ENCODE data around the gene SSTR1. TPM values are rescaled to one million over a fixed set of nuclear protein-coding genes. Genes with fewer than 3 reads are reported as not detected.

Gene SSTR1
- total RNA-seq, 4 donors from 2014 or later = 0.16 to 0.83 (median 0.33) TPM; not detected in 1

- Histone ChIP-seq H3K27ac (no peak overlapping the region), H3K36me3 (no peaks in the 10 kb centered on the region), H3K27me3 (peaks cover 8 to 56% (median 35%) of the 10 kb centered on the region in 3 donors), H3K4me3 (peak overlapping the region; percentile 35 to 56 (median 50)), H3K4me1 (peaks cover 4 to 23% of the 10 kb centered on the region in 2 donors), H3K9me3 (no peaks in the 10 kb centered on the region)
- intact Hi-C loops (cut with DNase I; ENCODE audit: low total_unique reads) = no loop called here
- no peak for DNase-seq
- TF ChIP-seq CTCF (IDR thresholded peaks at IDR 0.05 in 4 of 5, conservative IDR thresholded peaks at IDR 0.05 in 1 of 5) = no peak
- TF ChIP-seq POLR2A (IDR thresholded peaks at IDR 0.05) = no peak
- in situ Hi-C loops (cut with MboI; ENCODE audit: low sequenced_read_pairs in 4 of 4) = no loop called here
- no peak for ATAC-seq
Measured at GRCh38 chr14:38208618-38209562, 1.2 kb downstream of the SSTR1 start.

- TF ChIP-seq CTCF (IDR thresholded peaks at IDR 0.05 in 4 of 5, conservative IDR thresholded peaks at IDR 0.05 in 1 of 5) (no peak), POLR2A (IDR thresholded peaks at IDR 0.05) (no peak)
- peaks cover 8 to 56% (median 35%) of the 10 kb centered on the region in 3 donors for H3K27me3 ChIP-seq
- no peak for DNase-seq
- H3K4me1 ChIP-seq = peaks cover 4 to 23% of the 10 kb centered on the region in 2 donors
- in situ Hi-C loops (cut with MboI; ENCODE audit: low sequenced_read_pairs in 4 of 4) (no loop called here), intact Hi-C loops (cut with DNase I; ENCODE audit: low total_unique reads) (no loop called here)
- H3K36me3 ChIP-seq = no peaks in the 10 kb centered on the region
- no peak for ATAC-seq
- no peak overlapping the region for H3K27ac ChIP-seq
- H3K9me3 ChIP-seq = no peaks in the 10 kb centered on the region
- H3K4me3 ChIP-seq = peak overlapping the region; percentile 35 to 56 (median 50)
Measured at GRCh38 chr14:38209572-38210557, 2.2 kb downstream of the SSTR1 start.

DNA sequence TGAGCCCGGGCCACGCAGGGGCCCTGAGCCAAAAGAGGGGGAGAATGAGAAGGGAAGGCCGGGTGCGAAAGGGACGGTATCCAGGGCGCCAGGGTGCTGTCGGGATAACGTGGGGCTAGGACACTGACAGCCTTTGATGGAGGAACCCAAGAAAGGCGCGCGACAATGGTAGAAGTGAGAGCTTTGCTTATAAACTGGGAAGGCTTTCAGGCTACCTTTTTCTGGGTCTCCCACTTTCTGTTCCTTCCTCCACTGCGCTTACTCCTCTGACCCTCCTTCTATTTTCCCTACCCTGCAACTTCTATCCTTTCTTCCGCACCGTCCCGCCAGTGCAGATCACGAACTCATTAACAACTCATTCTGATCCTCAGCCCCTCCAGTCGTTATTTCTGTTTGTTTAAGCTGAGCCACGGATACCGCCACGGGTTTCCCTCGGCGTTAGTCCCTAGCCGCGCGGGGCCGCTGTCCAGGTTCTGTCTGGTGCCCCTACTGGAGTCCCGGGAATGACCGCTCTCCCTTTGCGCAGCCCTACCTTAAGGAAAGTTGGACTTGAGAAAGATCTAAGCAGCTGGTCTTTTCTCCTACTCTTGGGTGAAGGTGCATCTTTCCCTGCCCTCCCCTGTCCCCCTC lies 3.0 kb downstream of the SSTR1 start:
- intact Hi-C loops (cut with DNase I; ENCODE audit: low total_unique reads) = no loop called here
- TF ChIP-seq POLR2A (IDR thresholded peaks at IDR 0.05) (no peak), CTCF (IDR thresholded peaks at IDR 0.05 in 4 of 5, conservative IDR thresholded peaks at IDR 0.05 in 1 of 5) (no peak)
- no peak for DNase-seq
- peak overlapping the region; percentile 35 to 56 (median 50) for H3K4me3 ChIP-seq
- H3K36me3 ChIP-seq = no peaks in the 10 kb centered on the region
- no peak overlapping the region for H3K27ac ChIP-seq
- no peaks in the 10 kb centered on the region for H3K9me3 ChIP-seq
- peak in 1 of 2 donors; percentile 47 for ATAC-seq
- in situ Hi-C loops (cut with MboI; ENCODE audit: low sequenced_read_pairs in 4 of 4) = no loop called here
- H3K27me3 ChIP-seq = peaks cover 8 to 56% (median 35%) of the 10 kb centered on the region in 3 donors
- H3K4me1 ChIP-seq = peaks cover 4 to 23% of the 10 kb centered on the region in 2 donors

- no peaks in the 10 kb centered on the region for H3K9me3 ChIP-seq
- TF ChIP-seq CTCF (IDR thresholded peaks at IDR 0.05 in 4 of 5, conservative IDR thresholded peaks at IDR 0.05 in 1 of 5) (no peak), POLR2A (IDR thresholded peaks at IDR 0.05) (no peak)
- no peak for ATAC-seq
- peaks cover 8 to 56% (median 35%) of the 10 kb centered on the region in 3 donors for H3K27me3 ChIP-seq
- no peak overlapping the region for H3K27ac ChIP-seq
- peaks cover 4 to 23% of the 10 kb centered on the region in 2 donors for H3K4me1 ChIP-seq
- peak overlapping the region; percentile 35 to 56 (median 50) for H3K4me3 ChIP-seq
- in situ Hi-C loops (cut with MboI; ENCODE audit: low sequenced_read_pairs in 4 of 4) = no loop called here
- intact Hi-C loops (cut with DNase I; ENCODE audit: low total_unique reads) = no loop called here
- no peak for DNase-seq
- no peaks in the 10 kb centered on the region for H3K36me3 ChIP-seq
Measured at GRCh38 chr14:38211255-38211735, 3.6 kb downstream of the SSTR1 start.

All from gastrocnemius medialis (tissue), 4 donors.